KBM-7 (cell line): ENCODE measurements around the gene HPN.

Experiments used
- DNase-seq: peaks from one replicate; pipeline ENCODE4 v3.0.0-alpha.2; 2015
- in situ Hi-C: fragments of 300-500 bp; cut with MboI; formaldehyde crosslinking; loops from 2 replicates; pipeline ENCODE4 v1.14.3; 2020; ENCODE audit warnings: low sequenced_read_pairs, low pct_unique_long_range_greater_than_20kb, mixed read lengths

HPN gene

GRCh38 chr19:35073941-35074340, 32.4 kb downstream of the HPN start:
- in situ Hi-C loops: no loop called here
- no peak for DNase-seq

GRCh38 chr19:35074426-35075201, 33.1 kb downstream of the HPN start:
- in situ Hi-C loops: no loop called here
- no peak for DNase-seq

- in situ Hi-C loops: no loop called here
- DNase-seq: no peak
Observed at GRCh38 chr19:35075202-35076025, 33.9 kb downstream of the HPN start.

GRCh38 chr19:35076026-35076370, 34.5 kb downstream of the HPN start:
- in situ Hi-C loops: no loop called here
- no peak for DNase-seq

GRCh38 chr19:35076657-35077056, 35.1 kb downstream of the HPN start:
- in situ Hi-C loops: no loop called here
- no peak for DNase-seq

- in situ Hi-C loops: no loop called here
- DNase-seq: no peak
Observed at GRCh38 chr19:35077411-35078223, 36.1 kb downstream of the HPN start.

GRCh38 chr19:35079826-35080225, 38.3 kb downstream of the HPN start:
- no peak for DNase-seq
- in situ Hi-C loops: no loop called here

GRCh38 chr19:35080613-35081170, 39.2 kb downstream of the HPN start:
- DNase-seq: no peak
- in situ Hi-C loops: no loop called here

- no peak for DNase-seq
- in situ Hi-C loops: no loop called here
Observed at GRCh38 chr19:35081201-35081600, 39.7 kb downstream of the HPN start.

GRCh38 chr19:35083691-35084508, 42.4 kb downstream of the HPN start:
- no peak for DNase-seq
- in situ Hi-C loops: no loop called here

GRCh38 chr19:35084509-35084762, 42.9 kb downstream of the HPN start:
- in situ Hi-C loops: no loop called here
- DNase-seq: no peak

- in situ Hi-C loops: no loop called here
- DNase-seq: no peak
Observed at GRCh38 chr19:35085947-35086346, 44.4 kb downstream of the HPN start.

GRCh38 chr19:35086455-35086854, 44.9 kb downstream of the HPN start:
- in situ Hi-C loops: no loop called here

GRCh38 chr19:35087393-35087792, 45.9 kb downstream of the HPN start:
- DNase-seq: no peak

More at GRCh38 chr19:35086455-35086854, 44.9 kb downstream of the HPN start:
- no peak for DNase-seq

GRCh38 chr19:35088131-35088913, 46.8 kb downstream of the HPN start:
- DNase-seq: no peak
- in situ Hi-C loops: no loop called here

More at GRCh38 chr19:35087393-35087792, 45.9 kb downstream of the HPN start:
- in situ Hi-C loops: no loop called here

- DNase-seq: no peak
- in situ Hi-C loops: no loop called here
Observed at GRCh38 chr19:35089554-35089953, 48.0 kb downstream of the HPN start.

GRCh38 chr19:35090160-35090505, 48.6 kb downstream of the HPN start:
- no peak for DNase-seq
- in situ Hi-C loops: no loop called here

- in situ Hi-C loops: no loop called here
- DNase-seq: peak; percentile 71
Observed at GRCh38 chr19:35090506-35091214, 49.1 kb downstream of the HPN start.
